Nephron progenitor cell (in vitro differentiated cells): ENCODE data around the gene IMPA2.

Experiments used
- DNase-seq: peaks from one replicate; pipeline ENCODE4 v3.0.0; 2021
- H3K27ac Mint-ChIP-seq: 2 replicates; pipeline ENCODE4 v1.8.0; 2021; ENCODE audit warnings: mild to moderate bottlenecking, moderate library complexity, mixed read lengths
- H3K27me3 Mint-ChIP-seq: 2 replicates; pipeline ENCODE4 v1.8.0; 2021; ENCODE audit warnings: mild to moderate bottlenecking, low read depth, mixed read lengths; ENCODE audit not compliant: poor library complexity
- H3K36me3 Mint-ChIP-seq: 2 replicates; pipeline ENCODE4 v1.8.0; 2021; ENCODE audit warnings: low read depth, mixed read lengths
- H3K4me1 Mint-ChIP-seq: 2 replicates; pipeline ENCODE4 v1.8.0; 2021; ENCODE audit warnings: mixed read lengths
- H3K4me3 Mint-ChIP-seq: 2 replicates; pipeline ENCODE4 v1.8.0; 2021; ENCODE audit warnings: mild to moderate bottlenecking, moderate library complexity, mixed read lengths
- H3K9me3 Mint-ChIP-seq: 2 replicates; pipeline ENCODE4 v1.8.0; 2021; ENCODE audit warnings: mild to moderate bottlenecking, moderate library complexity, mixed read lengths
- CTCF ChIP-seq: fragments of 200-600 bp; sonication (generic); IDR thresholded peaks from 2 replicates; pipeline ENCODE4 v1.5.0; 2021; ENCODE audit warnings: antibody characterized with exemption

IMPA2 gene

GRCh38 chr18:12046046-12046750 is 64.9 kb downstream of the IMPA2 start:
- TF ChIP-seq CTCF = no peak
- H3K27me3 Mint-ChIP-seq = peaks cover 23% of the 10 kb centered on the region
- no peaks in the 10 kb centered on the region for H3K36me3 Mint-ChIP-seq
- H3K4me1 Mint-ChIP-seq = peaks cover 7% of the 10 kb centered on the region
- no peak overlapping the region for H3K27ac Mint-ChIP-seq
- no peak for DNase-seq
- H3K4me3 Mint-ChIP-seq = no peak overlapping the region
- H3K9me3 Mint-ChIP-seq = no peaks in the 10 kb centered on the region

GRCh38 chr18:12046751-12047335 is 65.5 kb downstream of the IMPA2 start:
- Mint-ChIP-seq H3K4me3 (no peak overlapping the region), H3K9me3 (no peaks in the 10 kb centered on the region), H3K27ac (no peak overlapping the region), H3K36me3 (no peaks in the 10 kb centered on the region), H3K27me3 (peaks cover 21% of the 10 kb centered on the region), H3K4me1 (peaks cover 9% of the 10 kb centered on the region)
- TF ChIP-seq CTCF = peak; percentile 27
- no peak for DNase-seq

- TF ChIP-seq CTCF = no peak
- Mint-ChIP-seq H3K27me3 (peaks cover 17% of the 10 kb centered on the region), H3K9me3 (no peaks in the 10 kb centered on the region), H3K4me3 (no peak overlapping the region), H3K27ac (no peak overlapping the region), H3K36me3 (no peaks in the 10 kb centered on the region), H3K4me1 (peaks cover 9% of the 10 kb centered on the region)
- DNase-seq = no peak
Measured at GRCh38 chr18:12048010-12048826, 66.9 kb downstream of the IMPA2 start.

GRCh38 chr18:12048827-12049175 is 67.5 kb downstream of the IMPA2 start:
- DNase-seq = no peak
- TF ChIP-seq CTCF = no peak
- peaks cover 17% of the 10 kb centered on the region for H3K27me3 Mint-ChIP-seq
- H3K4me3 Mint-ChIP-seq = no peak overlapping the region
- H3K36me3 Mint-ChIP-seq = no peaks in the 10 kb centered on the region
- H3K27ac Mint-ChIP-seq = no peak overlapping the region
- H3K9me3 Mint-ChIP-seq = no peaks in the 10 kb centered on the region
- peaks cover 9% of the 10 kb centered on the region for H3K4me1 Mint-ChIP-seq

- no peak for TF ChIP-seq CTCF
Measured at GRCh38 chr18:12049978-12050811, 68.9 kb downstream of the IMPA2 start.

More at GRCh38 chr18:12049978-12050811, 68.9 kb downstream of the IMPA2 start:
- H3K27ac Mint-ChIP-seq = no peak overlapping the region
- H3K4me3 Mint-ChIP-seq = no peak overlapping the region
- no peak for DNase-seq
- no peaks in the 10 kb centered on the region for H3K9me3 Mint-ChIP-seq
- no peaks in the 10 kb centered on the region for H3K36me3 Mint-ChIP-seq
- peaks cover 17% of the 10 kb centered on the region for H3K27me3 Mint-ChIP-seq
- H3K4me1 Mint-ChIP-seq = peaks cover 9% of the 10 kb centered on the region
